Cardiac muscle cell (in vitro differentiated cells and primary cell): Measurements from ENCODE around the gene TLR1. TPM values are rescaled to one million over a fixed set of nuclear protein-coding genes. Genes with fewer than 3 reads are reported as not detected.
"Not testable (repeated sequence)": the region's sequence is repeated elsewhere in the genome, so short reads cannot be mapped to it uniquely, and the experiment has no call there.

Experiments used
- DNase-seq, 2 donors: peaks; one replicate each; pipeline versions ENCODE4 v3.0.0 to v3.0.0-alpha.2; 2010 to 2017; ENCODE audit warnings: low read depth in 1 of 2, low spot score in 1 of 2
- H3K27ac ChIP-seq: fragments of 200-600 bp; sonication (generic); 2 replicates; pipeline ENCODE4 v1.5.1; 2016
- H3K27me3 ChIP-seq: fragments of 200-600 bp; sonication (generic); 2 replicates; pipeline ENCODE4 v1.6.0; 2016; ENCODE audit warnings: control low read depth
- H3K36me3 ChIP-seq: fragments of 200-600 bp; sonication (generic); 2 replicates; pipeline ENCODE4 v1.5.1; 2016; ENCODE audit warnings: control low read depth
- H3K4me1 ChIP-seq: fragments of 200-600 bp; sonication (generic); 2 replicates; pipeline ENCODE4 v1.8.1; 2017; ENCODE audit warnings: low read depth, mild to moderate bottlenecking, mixed run types
- H3K4me3 ChIP-seq: fragments of 200-600 bp; sonication (generic); 2 replicates; pipeline ENCODE4 v1.5.1; 2016; ENCODE audit warnings: mild to moderate bottlenecking
- H3K9me3 ChIP-seq: fragments of 200-600 bp; sonication (generic); 2 replicates; pipeline ENCODE4 v1.5.1; 2017; ENCODE audit warnings: low read depth, mild to moderate bottlenecking, control low read depth
- CTCF ChIP-seq: IDR thresholded peaks from 2 replicates; pipeline ENCODE4 v1.5.1; 2012; ENCODE audit warnings: low read depth, mild to moderate bottlenecking, low read length
- polyA plus RNA-seq: library from polyadenylated mRNA; unstranded; fragments of >200 nt; fragmentation: Nextera tagmentation; extraction: Ambion mirVana; gene quantifications from 2 replicates; pipeline ENCODE4 v1.2.1, GENCODE V29; 2016
- total RNA-seq: library from RNA; depleted of rRNA; stranded (reverse); fragments of >200 nt; gene quantifications from 2 replicates; pipeline ENCODE4 v1.2.3, GENCODE V29; 2016

Gene TLR1
- total and polyA plus RNA-seq, 2 experiments from 2014 or later, result 0.30 TPM; not detected in 1

GRCh38 chr4:38780833-38781484, 23.6 kb downstream of the TLR1 start:
- Histone ChIP-seq H3K9me3 (no peaks in the 10 kb centered on the region), H3K27ac (no peak overlapping the region), H3K27me3 (no peaks in the 10 kb centered on the region), H3K36me3 (no peaks in the 10 kb centered on the region), H3K4me1 (no peaks in the 10 kb centered on the region), H3K4me3 (no peak overlapping the region)
- no peak for TF ChIP-seq CTCF
- no peak for DNase-seq

- H3K36me3 ChIP-seq, result no peaks in the 10 kb centered on the region
- no peak for TF ChIP-seq CTCF
- no peaks in the 10 kb centered on the region for H3K27me3 ChIP-seq
- H3K4me1 ChIP-seq, result no peaks in the 10 kb centered on the region
- no peak overlapping the region for H3K27ac ChIP-seq
- H3K4me3 ChIP-seq, result no peak overlapping the region
- no peaks in the 10 kb centered on the region for H3K9me3 ChIP-seq
- no peak for DNase-seq
Measured at GRCh38 chr4:38779790-38780189, 24.8 kb downstream of the TLR1 start.

DNA sequence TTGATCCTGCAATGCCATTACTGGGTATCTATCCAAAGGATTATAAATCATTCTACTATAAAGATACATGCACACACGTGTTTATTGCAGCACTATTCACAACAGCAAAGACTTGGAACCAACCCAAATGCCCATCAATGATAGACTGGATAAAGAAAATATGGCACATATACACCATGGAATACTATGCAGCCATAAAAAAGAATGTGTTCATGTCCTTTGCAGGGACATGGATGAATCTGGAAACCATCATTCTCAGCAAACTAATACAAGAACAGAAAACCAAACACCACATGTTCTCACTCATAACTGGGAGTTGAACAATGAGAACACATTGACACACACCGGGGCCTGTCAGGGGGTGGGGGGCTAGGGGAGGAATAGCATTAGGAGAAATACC, 26.7 kb downstream of the TLR1 start:
- not testable (repeated sequence) for H3K27ac ChIP-seq, H3K4me1 ChIP-seq, DNase-seq

DNA sequence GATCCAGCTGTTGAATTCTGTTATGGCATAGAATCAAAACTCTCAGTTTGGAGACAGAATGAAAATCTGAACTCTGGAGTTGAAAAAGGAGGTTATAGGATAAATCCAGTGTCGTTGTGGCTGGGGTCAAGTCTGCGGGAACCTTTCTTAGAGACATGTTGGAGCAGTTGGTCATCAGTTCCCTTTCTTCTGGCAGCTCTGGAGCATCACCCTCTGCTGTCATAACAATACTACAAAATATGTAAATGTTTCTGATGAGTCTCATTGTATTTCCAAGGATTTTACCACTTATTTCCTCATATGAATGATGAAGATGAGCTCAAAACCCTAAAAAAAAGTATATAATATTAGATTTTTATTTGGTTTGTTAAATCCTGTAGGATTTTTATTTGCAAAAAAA, 29.3 kb downstream of the TLR1 start:
- Histone ChIP-seq H3K27ac (no peak overlapping the region), H3K36me3 (no peaks in the 10 kb centered on the region), H3K9me3 (no peaks in the 10 kb centered on the region), H3K4me3 (no peak overlapping the region), H3K4me1 (no peaks in the 10 kb centered on the region), H3K27me3 (no peaks in the 10 kb centered on the region)
- no peak for DNase-seq
- TF ChIP-seq CTCF, result no peak

More for the DNA sequence above, 26.7 kb downstream of the TLR1 start:
- not testable (repeated sequence) for H3K9me3 ChIP-seq, H3K27me3 ChIP-seq, H3K4me3 ChIP-seq, H3K36me3 ChIP-seq

DNA sequence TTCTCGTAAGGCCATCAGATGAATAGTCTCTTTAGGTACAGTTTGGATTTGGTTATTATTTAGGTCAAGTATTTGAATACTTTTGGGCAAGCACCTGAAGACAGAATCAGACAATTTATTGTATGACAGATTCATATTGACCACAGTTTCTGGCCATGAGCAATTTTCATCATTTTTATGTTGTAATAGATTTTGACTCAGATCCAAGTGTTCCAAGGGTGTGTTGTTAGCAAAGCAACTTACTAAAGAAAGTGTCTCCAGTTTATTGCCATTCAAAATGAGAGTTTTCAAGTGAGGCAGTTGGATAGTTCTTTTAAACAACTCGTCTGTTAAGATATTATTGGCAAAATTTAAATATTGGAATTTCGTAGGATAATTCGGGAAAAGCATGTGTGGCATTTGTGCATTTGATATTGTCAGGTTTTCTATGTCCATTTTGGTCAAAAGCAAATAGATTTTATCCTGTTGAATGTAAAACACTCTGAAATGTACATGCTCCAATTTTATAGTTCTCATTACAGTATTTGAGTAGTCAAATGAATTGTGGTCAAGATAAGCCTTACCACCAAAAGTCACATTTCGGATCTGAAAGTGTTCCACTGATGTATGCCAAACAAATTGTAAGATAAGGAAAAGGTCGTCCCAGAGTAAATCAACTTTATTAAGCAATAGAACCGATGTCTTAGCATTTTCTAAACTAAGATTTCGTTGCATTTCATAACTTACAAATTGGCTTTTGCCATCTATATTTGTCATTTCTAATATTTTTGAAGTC, 30.2 kb downstream of the TLR1 start:
- peak in 1 of 2 donors; percentile 47 for DNase-seq
- Histone ChIP-seq H3K27me3 (no peaks in the 10 kb centered on the region), H3K9me3 (no peaks in the 10 kb centered on the region), H3K4me3 (no peak overlapping the region), H3K27ac (no peak overlapping the region), H3K36me3 (no peaks in the 10 kb centered on the region), H3K4me1 (no peaks in the 10 kb centered on the region)
- TF ChIP-seq CTCF, result no peak

- not testable (repeated sequence) for H3K27ac ChIP-seq, H3K9me3 ChIP-seq, H3K4me1 ChIP-seq, H3K4me3 ChIP-seq, DNase-seq, H3K36me3 ChIP-seq, H3K27me3 ChIP-seq
Measured at GRCh38 chr4:38770281-38770680, 34.3 kb downstream of the TLR1 start.
